ENCODE data around the gene PITRM1. TPM values are rescaled to one million over a fixed set of nuclear protein-coding genes. Genes with fewer than 3 reads are reported as not detected.

Gene PITRM1
- total RNA-seq, 1 experiment from 2014 or later, result 40.7 TPM

- no peak for TF ChIP-seq ZNF281 (CRISPR knock-in tag; IDR thresholded peaks at IDR 0.05)
- TF ChIP-seq NR1H2 (CRISPR knock-in tag; IDR thresholded peaks at IDR 0.05), result no peak
- no peak for TF ChIP-seq GRHL2 (CRISPR knock-in tag; IDR thresholded peaks at IDR 0.05; ENCODE audit: insufficient replicate concordance, severe bottlenecking)
- no peak for TF ChIP-seq JAZF1 (CRISPR knock-in tag; IDR thresholded peaks at IDR 0.05)
- no peak for TF ChIP-seq AFF4 (CRISPR knock-in tag; IDR thresholded peaks at IDR 0.05; ENCODE audit: borderline replicate concordance)
- TF ChIP-seq KAT7 (CRISPR knock-in tag; IDR thresholded peaks at IDR 0.05; ENCODE audit: borderline replicate concordance), result no peak
- TF ChIP-seq USF2 (CRISPR knock-in tag; IDR thresholded peaks at IDR 0.05), result no peak
Observed at GRCh38 chr10:3163879-3164278, 8.7 kb downstream of the PITRM1 start (continued).

GRCh38 chr10:3162533-3162932 lies 10.0 kb downstream of the PITRM1 start:
- Mint-ChIP-seq H3K4me1 (no peaks in the 10 kb centered on the region), H3K36me3 (peaks cover 52% of the 10 kb centered on the region), H3K27ac (no peak overlapping the region; the same call in 1 of the 2 replicates), H3K27me3 (ENCODE audit: low read depth) (no peaks in the 10 kb centered on the region), H3K4me3 (no peak overlapping the region), H3K9me3 (no peaks in the 10 kb centered on the region)
- DNase-seq (ENCODE audit: low spot score) (peak; percentile 52), ATAC-seq (peak; percentile 99)
- ChIA-PET POLR2A (interaction anchor here (0.7 kb wide), 1 partner anchor 10 kb away, joined by 3 read pairs; the partner anchor contains the start of gene PITRM1), CTCF (no interaction called here)
- TF ChIP-seq CTCF (IDR thresholded peaks at IDR 0.05) (peak; percentile 33; the same call in 1 of the 2 replicates), ESRRA (CRISPR knock-in tag; IDR thresholded peaks at IDR 0.05; ENCODE audit: borderline replicate concordance) (no peak)

GRCh38 chr10:3159152-3159551 lies 13.4 kb downstream of the PITRM1 start:
- ATAC-seq, result no peak
- POLR2A ChIA-PET, result interaction anchor here (0.6 kb wide), 1 partner anchor 312 kb away, joined by 6 read pairs; no protein-coding TSS in a partner anchor
- no peaks in the 10 kb centered on the region for H3K4me1 Mint-ChIP-seq

More at GRCh38 chr10:3159152-3159551, 13.4 kb downstream of the PITRM1 start:
- Mint-ChIP-seq H3K9me3 (no peaks in the 10 kb centered on the region), H3K36me3 (peaks cover 49% of the 10 kb centered on the region), H3K27ac (no peak overlapping the region), H3K4me3 (no peak overlapping the region), H3K27me3 (ENCODE audit: low read depth) (no peaks in the 10 kb centered on the region)
- TF ChIP-seq ZNF423 (CRISPR knock-in tag; IDR thresholded peaks at IDR 0.05) (no peak), NR2C2 (CRISPR knock-in tag; IDR thresholded peaks at IDR 0.05) (no peak), ZNF425 (CRISPR knock-in tag; conservative IDR thresholded peaks at IDR 0.05) (no peak), NFYB (CRISPR knock-in tag; conservative IDR thresholded peaks at IDR 0.05; ENCODE audit: low read depth) (no peak), PREB (CRISPR knock-in tag; IDR thresholded peaks at IDR 0.05; ENCODE audit: borderline replicate concordance) (no peak), FOXJ3 (CRISPR knock-in tag; IDR thresholded peaks at IDR 0.05; ENCODE audit: borderline replicate concordance) (no peak), GRHL2 (CRISPR knock-in tag; IDR thresholded peaks at IDR 0.05; ENCODE audit: insufficient replicate concordance, severe bottlenecking) (no peak), ZNF232 (CRISPR knock-in tag; IDR thresholded peaks at IDR 0.05) (no peak), ZMAT4 (CRISPR knock-in tag; IDR thresholded peaks at IDR 0.05) (no peak)
- DNase-seq (ENCODE audit: low spot score), result no peak
- CTCF ChIA-PET, result no interaction called here
